HG02970 (cell line): ENCODE data around the gene SRL.
"Not testable (repeated sequence)": the region's sequence is repeated elsewhere in the genome, so short reads cannot be mapped to it uniquely, and the experiment has no call there.

Experiments
- ATAC-seq: cut with Tn5 transposase; IDR thresholded peaks from one replicate; pipeline ENCODE4 v1.9.1; 2021; ENCODE audit warnings: mild to moderate bottlenecking, moderate library complexity, moderate number of reproducible peaks; ENCODE audit not compliant: unreplicated experiment, low FRiP score

Gene SRL

DNA sequence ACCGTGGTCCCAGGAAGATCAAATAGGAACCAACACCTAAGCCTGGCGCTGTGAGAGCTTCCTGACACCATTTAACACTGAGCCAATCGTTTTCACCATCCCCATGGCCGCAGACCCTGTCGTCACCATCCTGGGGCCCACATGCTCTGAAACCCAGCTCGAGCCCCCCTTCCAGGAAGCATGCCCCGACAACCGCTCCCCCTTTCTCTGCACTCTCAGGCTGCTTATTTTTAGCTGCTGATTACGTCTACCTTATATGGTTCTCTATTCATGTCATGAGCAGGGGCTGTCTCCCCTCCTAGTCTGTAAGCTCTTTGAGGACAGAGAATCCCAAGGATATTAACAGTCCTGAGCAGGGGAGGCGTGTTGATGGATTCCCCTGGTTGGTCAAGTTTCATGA is 10.5 kb downstream of the SRL start:
- ATAC-seq: no peak

DNA sequence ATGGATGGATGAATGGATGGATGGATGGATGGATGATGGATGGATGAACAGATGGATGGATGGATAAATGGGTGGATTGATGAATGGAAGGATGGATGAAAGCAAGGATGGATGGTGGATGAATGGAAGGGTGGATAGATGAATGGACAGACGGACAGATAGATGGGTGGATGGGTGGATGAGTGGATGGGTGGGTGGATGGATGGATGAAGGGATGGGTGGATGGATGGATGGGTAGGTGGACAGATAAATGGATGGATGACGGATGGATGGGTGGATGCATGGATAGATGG is 14.9 kb downstream of the SRL start:
- ATAC-seq: no peak

DNA sequence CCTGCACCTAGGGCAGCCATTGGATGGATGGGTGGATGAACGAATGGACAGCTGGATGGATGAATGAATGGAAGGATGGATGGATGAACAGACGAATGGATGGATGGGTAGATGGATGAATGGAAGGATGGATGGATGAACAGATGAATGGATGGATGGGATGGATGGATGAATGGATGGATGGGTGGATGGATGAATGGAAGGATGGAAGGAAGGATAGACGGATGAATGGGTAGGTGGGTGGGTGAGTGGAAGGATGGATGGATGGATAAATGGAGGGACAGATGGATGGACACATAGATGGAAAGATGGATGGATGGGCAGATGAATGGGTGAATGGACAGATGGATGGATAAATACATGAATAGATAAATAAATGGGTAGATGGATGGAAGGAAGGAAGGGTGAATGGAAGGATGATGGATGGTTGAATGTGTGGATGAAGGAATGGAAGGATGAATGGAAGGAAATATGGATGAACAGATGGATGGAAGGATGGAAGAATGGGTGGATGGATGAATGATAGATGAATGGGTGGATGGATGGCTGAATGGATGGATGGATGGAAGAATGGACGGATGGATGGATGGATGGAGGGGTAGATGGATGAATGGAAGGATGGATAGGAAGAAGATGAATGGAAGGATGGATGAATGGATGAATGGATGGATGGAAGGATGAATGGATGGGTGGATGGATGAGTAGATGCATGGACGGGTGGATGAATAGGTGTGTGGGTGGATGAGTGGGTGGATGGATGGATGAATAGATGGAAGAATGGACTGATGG is 15.4 kb downstream of the SRL start:
- ATAC-seq: no peak

GRCh38 chr16:4225075-4225474 is 16.8 kb downstream of the SRL start:
- ATAC-seq: no peak

DNA sequence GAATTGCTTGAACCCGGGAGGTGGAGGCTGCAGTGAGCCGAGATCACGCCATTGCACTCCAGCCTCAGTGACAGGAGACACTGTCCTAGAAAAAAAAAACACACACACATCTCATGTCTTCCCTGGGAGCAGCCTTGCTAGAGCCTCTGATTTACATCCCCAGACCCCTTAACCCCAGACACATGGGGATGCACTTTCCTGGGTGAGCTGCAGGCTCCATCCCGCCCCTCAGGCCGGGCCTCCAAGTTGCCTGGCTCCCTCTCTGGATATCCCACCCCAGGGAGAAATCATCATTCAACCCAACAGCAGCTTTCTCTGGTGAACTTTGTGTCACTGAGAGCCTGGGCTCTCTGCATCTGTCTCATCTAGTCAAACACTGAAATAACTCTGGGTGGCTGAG is 21.5 kb downstream of the SRL start:
- ATAC-seq: no peak

- no peak for ATAC-seq
Measured at GRCh38 chr16:4218202-4218601, 23.7 kb downstream of the SRL start.

DNA sequence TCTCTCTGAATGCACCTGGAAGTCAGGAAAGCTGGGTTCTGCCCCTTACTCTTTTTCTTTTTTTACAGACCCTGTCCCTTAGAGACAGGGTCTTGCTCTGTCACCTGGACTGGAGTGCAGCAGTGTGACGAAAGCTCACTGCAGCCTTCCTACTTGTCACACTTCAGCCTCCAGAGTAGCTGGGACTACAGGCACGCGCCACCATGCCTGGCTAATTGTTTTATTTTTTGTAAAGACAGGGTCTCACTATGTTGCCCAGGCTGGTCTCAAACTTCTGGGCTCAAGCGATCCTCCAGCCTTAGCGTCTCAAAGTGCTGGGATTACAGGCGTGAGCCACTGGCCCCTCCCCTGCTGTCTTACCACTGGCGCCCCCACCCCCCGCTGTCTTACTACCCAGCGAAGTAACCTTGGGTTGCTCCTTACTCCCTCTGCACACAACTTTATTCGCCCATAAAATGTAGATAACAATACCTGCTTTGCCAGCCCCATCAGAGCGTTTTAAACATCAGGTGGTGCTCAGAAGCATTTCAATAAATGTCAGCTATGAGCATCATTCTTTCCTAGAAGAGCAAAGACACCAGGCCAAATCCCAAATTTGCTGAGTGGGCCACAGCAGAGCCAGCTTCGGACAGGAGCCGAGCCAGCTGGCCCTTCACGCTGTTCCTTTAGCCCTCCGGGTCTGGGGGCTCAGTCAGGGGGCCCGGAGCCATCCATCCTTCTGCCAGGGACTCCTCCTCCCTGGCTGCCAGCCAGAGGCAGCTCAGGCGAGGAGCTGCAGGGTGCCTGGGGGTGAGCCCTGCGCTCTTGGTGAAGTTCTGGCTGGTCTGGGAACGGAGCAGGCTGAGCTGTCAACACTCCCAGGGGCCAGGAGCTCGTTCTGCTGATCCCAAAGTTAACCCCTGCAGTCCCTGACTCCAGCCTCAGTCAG is 24.4 kb downstream of the SRL start:
- ATAC-seq: no peak

DNA sequence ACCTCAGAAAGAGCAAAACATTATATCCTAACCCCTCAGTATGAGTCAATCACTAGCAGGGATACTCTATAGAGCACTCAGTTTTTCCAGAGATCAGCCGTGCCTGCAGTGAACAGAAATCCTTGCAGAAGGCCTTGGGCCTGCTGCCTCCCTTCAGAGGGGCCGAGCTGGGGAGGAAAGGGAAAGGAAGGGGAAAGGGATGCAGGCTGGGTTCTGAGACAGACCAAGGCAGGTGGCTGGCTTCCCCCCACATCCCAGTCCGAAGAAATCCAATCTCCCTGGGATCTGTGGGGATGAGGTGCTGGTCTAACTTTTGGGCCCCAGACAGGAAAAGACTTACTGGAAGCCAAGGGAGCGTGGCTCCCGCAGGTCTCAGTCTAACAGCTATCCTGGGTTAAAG is 25.3 kb downstream of the SRL start:
- ATAC-seq: no peak

DNA sequence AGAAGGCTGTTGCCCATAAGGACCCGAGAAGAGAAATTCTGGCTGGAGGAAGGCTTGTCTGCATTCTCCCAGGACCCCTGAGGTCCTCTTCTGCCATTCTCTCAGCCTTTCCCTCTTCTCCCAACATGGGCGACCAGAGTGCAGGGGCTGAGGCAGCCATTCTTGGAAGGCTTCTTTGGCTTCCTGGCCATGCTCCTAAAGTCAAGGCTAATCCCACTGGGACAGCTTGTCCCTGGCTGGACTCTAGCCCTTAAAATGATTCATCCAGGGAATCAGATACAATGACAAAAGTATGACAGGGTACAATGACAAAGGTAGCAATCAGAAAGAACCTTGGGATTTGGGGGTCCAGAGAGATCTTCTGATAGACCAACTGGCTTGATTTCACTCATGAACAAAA is 26.8 kb downstream of the SRL start:
- no peak for ATAC-seq

- no peak for ATAC-seq
Measured at GRCh38 chr16:4214215-4214621, 27.7 kb downstream of the SRL start.

- ATAC-seq: no peak
Measured at GRCh38 chr16:4213737-4214136, 28.1 kb downstream of the SRL start.

DNA sequence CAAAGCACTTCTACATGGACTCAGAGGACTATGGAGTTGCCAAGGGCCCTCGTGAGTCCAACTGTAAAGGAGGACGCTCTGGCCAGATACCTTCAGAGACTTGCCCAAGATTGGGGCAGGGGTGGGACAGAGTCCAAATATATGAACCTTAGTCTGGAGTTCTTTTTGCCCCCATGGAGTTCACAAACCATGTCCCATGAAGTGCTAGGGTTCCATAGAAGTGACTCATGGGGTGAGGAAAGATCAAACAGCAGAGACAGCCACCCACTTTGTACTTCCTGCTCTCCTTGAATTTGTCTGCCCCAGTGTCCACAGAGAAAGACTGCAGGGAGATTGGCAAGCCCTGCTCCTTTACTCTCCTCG is 29.0 kb downstream of the SRL start:
- no peak for ATAC-seq

DNA sequence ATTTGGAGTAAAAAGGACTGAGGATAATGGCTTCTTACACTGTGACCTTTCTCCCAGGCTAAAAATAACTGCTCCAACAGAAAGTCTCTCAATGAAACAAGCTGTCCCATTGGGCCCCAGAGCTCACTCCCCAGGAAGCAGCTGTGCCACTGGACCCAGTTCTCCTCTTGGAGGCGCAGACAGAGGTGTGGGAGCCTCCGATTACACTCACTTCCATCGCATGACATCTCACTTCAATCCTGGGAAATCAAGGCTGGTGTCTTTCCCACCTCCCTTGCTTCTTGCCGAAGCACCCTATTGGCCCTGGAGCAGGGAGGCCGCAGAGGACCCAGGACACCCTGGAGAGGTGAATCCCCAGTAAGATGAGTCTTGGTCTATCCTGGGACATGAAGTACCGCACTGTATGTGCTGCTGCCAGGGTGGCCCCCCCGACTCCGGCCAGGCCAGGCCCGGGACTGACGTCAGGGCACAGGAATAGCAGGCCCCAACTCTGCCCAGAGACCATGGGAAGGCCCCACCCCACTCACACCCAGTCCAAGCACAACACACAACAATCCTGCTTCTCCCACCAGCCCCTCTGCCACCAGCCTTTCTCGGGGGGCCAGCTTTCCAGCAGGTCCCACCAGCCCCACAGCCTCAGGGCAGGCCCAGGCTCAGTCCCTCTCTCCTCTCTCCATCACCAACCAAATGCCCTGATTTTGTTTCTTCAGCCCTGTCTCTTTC is 29.5 kb downstream of the SRL start:
- ATAC-seq: no peak

DNA sequence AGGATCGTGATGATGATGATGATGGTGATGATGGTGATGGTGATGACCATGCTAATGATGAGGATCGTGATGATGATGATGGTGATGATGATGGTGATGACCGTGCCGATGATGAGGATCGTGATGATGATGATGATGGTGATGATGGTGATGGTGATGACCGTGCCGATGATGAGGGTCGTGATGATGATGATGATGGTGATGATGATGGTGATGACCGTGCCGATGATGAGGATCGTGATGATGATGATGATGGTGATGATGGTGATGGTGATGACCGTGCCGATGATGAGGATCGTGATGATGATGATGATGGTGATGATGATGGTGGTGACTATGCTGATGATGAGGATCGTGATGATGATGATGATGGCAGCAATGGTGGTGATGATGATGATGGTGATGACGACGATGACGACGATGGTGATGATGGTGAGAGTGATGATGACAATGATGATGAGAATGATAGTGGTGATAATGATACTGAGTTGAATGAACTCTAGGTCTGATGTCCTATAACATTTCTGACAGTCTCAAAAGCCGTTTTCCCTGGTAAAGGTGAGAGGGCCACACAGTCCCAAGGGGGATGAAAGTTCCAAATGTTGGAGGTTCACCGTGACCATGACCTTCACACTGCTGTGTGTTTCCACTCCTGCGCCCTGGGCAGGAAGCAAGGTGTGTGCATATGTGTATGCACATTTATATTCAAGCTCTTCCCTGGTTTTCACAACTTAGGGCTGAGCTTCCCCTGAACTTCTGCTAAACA is 30.3 kb downstream of the SRL start:
- ATAC-seq: not testable (repeated sequence)

GRCh38 chr16:4209666-4210065 is 32.2 kb downstream of the SRL start:
- ATAC-seq: no peak

DNA sequence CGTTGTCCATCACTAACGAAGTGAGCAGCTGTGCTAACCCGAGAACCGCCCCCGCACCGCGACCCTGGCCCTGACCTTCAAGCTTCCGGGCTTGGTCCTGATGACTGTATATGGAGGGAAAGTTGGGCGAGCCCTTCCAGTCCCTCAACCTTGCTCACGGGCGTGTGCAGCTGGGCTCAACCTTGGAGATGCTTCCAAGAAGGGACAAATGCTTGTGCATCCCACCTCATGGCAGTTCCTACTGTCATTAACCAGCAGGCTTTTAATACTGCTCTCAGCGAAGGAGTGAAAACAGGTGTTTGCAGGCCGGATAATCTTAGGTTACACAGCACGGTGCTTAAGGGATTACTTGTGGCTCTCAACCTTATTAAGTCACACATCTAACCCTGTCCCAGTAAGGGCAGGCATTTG is 33.5 kb downstream of the SRL start:
- ATAC-seq: no peak

GRCh38 chr16:4207683-4208340 is 34.1 kb downstream of the SRL start:
- no peak for ATAC-seq

GRCh38 chr16:4207229-4207628 is 34.7 kb downstream of the SRL start:
- ATAC-seq: no peak

DNA sequence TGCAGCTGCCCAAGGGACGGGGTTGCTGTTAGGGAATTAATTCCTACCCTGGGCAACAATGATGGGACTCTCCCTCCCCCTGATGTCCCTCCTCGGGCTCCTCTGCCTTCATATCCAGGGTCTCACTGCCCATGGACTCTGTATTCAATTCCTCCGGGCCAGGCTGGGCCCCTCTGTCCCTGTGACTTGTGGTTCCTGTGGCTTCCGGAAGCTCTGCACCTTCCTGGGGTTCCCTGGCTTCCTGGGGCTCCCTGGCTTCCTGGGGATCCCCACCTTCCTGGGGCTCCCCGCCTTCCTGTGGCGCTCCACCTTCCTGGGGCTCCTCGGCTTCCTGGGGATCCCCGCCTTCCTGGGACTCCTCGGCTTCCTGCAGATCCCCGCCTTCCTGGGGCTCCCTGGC is 35.2 kb downstream of the SRL start:
- ATAC-seq: no peak

DNA sequence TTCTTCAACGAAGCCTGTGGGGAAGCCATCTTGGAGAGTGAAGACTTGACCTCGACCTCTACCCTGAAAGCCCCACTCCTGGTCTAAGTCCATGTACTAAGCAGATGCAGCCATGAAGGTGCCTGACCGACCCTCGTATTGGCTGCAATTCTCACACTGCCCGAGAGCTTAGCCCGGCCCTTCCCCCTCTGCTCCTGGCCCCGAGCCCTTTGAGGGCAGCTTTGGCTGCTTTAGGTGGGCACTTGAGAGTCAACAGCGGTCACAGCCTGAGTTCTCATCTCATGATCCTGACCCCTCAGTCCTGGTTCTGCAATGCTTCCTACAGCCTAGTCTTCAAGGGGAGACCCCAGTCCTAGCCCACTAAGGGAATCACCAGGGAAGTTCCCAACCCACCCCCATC is 35.9 kb downstream of the SRL start:
- no peak for ATAC-seq
